GM18867 (cell line): ENCODE results near the gene SP3.

ENCODE experiments used
- ATAC-seq: cut with Tn5 transposase; IDR thresholded peaks from one replicate; pipeline ENCODE4 v1.9.1; 2021; ENCODE audit warnings: mild to moderate bottlenecking, moderate library complexity; ENCODE audit not compliant: unreplicated experiment

Gene SP3

DNA sequence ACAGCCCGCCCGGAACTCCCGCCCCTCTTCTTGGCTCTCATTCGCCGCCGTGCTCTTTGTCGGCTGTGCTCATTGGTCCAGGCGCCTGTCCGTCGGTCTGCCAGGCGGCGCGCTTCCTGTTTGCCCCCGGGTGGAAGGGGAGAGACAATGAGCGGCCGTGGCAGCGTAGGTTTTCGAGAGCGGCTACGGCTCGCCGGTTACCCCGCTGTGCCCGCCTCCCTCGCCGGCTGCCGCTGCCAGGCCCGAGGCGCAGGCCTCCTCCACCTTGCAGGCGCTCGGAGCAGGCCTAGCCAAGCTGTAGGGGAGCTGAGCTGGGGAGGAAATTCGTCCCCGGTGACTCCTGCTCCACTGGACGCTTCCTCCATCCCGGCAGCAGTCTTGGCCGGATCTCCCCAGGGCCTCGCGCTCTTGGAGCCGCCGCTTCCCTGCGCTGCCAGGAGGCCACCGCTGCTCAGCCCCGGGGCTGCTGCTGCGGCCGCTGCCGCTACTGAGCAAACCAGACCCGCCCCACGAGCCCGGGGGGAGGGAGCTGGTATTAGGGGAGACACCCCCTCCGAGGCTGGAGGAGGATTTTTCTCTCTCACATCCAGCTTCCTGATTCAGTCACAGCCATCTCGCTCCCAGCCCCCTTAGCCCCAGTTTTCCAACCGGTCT lies at the start of gene SP3:
Gene SP3 (minus strand): TSS at position 2 of the 654 bp plus-strand sequence. CDS start 202 bp downstream, outside the sequence.
- ATAC-seq: peak; percentile 71

- ATAC-seq: no peak
Observed at GRCh38 chr2:174014699-174015070, 49.5 kb upstream of the SP3 start.

DNA sequence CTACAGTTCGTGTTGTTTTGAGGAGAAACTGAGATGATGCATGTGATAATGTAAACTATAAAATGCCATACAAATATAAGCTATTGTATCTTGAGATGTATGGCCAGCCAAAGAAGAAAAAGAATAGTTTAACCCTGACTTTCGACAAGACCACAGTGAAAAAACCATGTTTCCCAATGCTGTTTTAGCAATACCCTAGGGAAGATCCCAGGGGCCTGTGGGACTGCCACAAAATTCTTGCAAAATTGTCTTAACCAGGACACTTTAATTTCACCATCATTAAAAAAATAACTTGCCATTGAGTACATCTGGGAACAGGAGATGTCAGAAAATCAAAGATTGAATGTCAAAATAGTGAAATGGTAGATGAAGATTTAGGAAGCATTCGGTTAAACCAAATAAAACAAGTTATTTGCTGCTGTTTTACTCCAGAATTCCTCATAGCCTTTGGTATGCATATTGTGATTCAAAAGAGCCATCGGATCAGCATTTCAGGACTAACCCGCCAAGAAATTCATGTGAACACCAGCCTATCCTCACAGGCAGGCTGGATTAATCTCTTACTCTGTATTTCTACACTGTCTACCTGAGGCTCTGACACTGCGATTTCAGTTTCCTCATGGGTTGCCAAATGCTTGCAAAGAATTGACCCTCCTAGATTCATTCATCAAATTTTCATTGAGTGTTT lies 49.0 kb upstream of the SP3 start:
- ATAC-seq: no peak

DNA sequence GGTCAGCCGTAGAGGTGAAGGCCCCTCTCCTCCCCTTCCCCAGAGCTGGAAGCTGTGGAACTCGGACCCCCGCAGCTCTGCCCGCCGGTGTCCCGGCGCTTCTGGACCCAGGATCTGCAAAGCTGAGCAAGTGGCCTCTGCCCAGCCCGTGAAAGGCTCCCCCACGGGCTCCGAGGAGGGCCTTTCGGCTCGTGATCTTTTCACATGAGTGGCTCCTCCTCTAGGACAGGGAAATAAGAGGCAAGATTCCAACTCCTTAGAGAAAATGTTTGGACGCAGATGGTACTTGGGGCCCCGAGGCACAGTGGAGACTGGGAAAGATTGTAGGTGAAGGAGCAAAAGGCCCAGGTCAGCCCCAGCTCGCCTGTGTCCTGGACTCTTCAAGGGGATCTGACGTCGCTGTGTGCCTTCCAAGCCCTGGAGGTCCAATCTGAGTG lies 48.2 kb upstream of the SP3 start:
- no peak for ATAC-seq

DNA sequence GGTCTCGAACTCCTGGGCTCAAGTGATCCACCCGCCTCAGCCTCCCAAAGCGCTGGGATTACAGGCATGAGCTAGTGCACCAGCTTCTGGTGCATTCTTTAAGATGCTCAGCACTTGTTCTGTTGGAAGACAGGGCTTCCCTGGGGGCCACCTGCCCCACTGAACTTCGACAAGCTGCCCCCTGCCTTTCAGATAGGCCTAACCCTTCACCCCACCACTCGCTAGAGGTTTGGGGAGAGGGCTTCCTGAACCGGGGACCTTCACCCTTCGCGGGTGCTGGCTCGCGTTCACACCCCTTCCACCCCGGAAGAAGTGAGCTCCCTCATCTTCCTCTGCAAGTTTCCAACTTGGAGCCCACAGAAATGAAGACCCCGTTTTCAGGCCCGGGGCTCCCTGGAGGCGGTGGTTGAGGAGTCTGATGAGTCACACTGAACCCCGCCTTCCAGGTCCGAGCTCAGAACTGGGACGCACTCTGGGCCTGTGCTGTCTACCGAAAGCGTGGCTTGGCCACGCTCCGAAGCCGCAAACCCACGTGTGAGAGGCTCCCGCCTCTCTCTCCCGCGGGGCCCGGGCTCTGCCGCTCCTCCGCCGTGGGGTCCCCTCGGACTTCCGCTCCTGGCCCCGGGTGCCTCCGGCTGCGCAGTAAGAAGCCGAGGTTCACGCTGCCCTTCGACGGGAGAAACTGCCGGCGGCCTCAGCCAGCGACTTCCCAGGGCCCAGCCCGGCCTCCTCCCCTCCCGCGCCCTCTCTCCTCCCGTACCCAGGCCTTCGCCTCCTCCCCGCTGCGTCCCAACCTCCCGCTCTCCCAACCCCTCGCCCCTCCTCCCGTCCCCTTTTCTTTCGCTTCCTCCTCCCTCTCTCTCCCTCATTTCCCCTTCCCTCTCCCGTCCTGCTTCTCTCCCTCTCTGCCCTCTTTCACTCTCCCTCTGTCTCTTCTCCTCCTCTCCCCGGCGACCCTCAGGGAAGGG lies 47.5 kb upstream of the SP3 start:
- no peak for ATAC-seq

- no peak for ATAC-seq
Observed at GRCh38 chr2:174011796-174012195, 46.6 kb upstream of the SP3 start.

DNA sequence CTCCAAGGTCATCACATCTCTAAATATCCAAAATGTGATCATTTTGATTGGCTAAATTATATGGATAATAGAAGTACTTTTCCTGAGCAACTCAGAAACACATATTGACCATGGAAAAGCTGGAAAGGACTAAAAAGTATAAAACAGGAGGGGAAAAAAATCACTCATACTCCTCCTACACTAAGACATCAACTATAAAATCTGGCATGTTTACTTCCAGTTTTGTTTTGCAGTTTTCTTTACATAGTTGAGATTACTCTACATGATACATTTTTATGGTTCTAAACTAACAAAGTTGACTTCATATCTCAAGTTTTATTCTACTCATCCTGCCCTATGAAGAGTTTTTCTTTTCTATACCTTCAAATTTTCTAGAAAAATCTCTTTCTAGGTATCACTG lies 46.0 kb upstream of the SP3 start:
- ATAC-seq: no peak

DNA sequence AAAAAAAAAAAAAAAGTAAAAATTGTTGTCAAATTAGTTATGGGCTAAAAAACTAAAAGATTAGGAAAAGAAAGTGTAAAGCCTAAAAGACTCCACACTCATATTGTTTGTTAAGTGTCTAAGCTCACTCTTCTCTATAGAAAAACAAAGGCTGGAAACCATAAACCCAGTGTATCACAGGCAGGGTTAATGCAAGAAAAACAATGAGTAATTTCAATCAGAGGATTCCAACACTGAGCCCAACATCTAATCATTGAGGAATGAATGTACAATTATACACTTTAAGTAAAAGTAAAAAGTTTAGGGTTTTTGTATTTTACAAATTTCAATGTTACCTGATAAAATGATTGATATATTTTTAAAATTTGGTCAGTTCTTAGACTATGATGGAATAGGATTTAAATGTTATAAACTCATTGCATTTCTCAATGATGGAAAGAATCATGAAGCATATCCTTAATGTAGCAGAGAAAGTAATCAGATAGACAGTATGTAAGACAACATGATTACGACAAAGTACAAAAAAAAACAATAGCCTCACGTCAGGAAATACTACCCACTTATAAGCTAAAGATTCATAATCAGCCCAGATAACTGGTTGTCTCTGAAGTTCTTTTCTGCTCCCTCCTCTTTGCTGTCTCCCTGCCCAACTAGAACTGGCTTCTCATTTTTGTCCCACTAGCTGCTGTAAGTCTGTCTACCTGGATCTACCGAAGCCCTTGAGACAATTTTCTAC lies 44.5 kb upstream of the SP3 start:
- ATAC-seq: no peak

DNA sequence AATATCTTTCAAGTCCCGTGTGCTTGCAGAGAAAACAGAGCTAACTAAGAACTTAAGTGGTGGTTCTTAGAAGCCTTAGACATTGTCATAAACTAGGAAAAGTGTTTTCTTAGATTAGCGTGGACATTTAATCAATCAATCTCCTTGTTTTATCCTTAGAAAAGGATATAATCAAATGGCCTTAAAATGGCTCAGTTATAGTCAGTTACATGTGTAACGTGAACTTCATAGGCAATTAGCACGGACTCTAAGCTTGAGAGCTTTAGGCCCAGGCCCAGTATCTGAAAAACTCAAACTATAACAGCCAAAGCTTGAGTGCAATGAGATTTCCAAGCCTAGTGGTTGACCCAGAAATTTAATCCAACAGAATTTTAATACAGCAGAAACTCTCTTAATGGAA lies 43.5 kb upstream of the SP3 start:
- no peak for ATAC-seq

DNA sequence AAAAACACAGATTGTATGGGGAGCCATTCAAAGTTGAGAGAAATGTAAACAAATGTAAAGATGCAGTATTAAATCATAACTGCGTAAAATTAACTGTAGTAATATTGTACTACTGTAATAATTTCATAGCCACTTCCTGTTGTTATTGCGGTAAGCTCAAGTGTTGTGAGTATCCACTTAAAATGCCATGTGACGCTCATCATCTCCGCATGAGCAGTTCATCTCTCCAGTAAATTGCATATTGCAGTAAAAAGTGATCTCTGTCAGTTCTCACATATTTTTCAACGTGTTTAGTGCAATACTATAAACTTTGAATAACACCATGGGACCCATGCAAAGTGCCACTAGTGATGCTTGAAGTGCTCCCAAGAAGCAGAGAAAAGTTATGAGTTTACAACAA lies 41.8 kb upstream of the SP3 start:
- ATAC-seq: no peak

GRCh38 chr2:174005801-174006419 lies 40.7 kb upstream of the SP3 start:
- ATAC-seq: no peak

DNA sequence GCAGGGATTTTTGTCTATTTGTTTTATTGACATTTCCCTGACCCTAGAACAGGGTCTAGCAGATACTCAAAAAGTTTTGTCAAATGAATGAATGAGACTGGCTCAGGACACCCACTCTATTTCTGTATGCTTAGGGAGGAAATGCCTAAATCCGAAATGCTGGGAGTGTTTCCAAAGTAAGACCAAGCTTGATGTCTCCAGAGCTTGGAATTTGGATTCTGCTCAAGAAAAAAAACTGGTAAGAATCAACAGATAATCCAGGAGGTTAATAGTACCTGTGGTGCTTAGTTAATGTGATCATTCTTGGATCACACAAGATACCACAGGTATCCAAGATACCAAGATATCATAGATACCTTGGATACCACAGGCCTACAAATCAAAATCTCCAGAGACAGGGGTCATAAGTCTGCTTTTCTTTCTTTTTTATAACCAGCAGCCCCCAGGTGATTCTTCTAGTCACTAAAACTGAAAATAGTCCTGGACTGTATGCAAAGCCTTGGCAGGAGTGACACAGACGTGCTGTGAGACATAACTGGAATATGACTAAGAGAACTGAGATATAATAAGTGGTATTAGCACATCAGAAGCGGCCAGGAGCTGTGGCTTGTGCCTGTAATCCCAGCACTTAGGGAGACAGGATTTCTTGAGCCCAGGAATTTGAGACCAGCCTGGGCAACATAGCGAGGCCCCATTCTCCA lies 39.9 kb upstream of the SP3 start:
- ATAC-seq: peak; percentile 62

DNA sequence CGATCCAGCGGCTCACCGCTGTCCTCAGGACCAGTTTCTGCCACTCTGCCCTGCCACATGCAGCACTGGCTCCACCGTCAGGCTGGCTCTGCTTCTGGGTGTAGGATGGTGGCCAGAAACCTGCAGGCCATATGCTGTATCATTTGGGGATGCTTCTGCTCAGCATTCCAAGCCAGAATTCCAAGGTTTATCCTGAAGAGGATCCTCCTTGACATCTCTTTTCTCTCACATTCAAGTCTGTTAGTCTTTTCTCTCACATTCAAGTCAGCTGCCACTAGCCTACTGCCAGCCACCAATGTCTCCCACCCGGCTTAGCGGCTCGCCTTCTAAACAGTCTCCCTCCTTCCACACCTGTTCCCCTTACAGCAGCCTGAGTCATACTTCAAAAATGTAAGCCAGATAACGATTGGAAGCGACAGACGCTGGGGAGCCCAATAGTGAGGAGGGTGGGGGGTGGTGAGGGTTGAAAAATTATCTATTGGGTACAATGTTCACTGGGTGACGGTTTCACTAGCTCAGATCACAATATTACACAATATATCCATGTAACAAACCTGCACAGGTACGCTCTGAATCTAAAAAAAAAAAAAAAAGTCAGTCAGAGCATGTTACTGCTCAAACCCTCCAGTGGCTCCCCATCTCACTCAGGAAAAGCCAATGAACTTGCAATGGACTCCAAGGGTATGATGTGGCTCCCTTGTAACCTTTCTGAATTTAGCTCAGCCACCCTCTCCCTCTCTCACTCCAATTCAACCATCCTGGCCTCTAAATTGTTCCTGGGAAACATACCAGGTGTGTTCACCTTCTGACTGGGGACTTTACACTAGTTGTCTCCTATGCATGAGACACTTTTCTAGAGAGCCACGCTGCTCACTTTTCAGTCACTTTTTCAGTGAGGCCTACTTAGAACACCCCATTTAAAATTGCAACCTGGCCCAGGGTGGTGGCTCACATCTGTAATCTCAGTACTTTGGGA lies 38.8 kb upstream of the SP3 start:
- no peak for ATAC-seq

- no peak for ATAC-seq
Observed at GRCh38 chr2:174002679-174003078, 37.5 kb upstream of the SP3 start.

- ATAC-seq: no peak
Observed at GRCh38 chr2:174001107-174001506, 35.9 kb upstream of the SP3 start.

DNA sequence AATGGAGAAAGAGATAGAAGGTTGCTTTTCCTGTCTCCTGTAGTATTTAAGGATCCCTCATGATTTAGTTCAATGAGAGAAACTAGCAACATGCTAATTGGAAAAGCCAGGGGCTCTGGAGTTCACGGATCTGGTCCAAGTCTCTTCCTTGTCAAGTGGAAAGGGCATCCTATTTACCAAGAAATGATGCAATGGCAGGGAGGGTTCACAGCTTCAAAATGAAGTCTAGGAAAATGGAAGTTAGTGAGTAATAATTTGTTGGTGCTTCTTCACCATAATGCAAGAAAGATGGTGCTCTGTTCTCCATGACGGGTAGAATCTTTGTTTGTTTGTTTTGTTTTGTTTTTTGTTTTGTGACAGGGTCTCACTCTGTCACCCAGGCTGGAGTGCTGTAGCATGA lies 34.6 kb upstream of the SP3 start:
- ATAC-seq: no peak

- ATAC-seq: no peak
Observed at GRCh38 chr2:173999272-173999671, 34.1 kb upstream of the SP3 start.

GRCh38 chr2:173998386-173998785 lies 33.2 kb upstream of the SP3 start:
- no peak for ATAC-seq

DNA sequence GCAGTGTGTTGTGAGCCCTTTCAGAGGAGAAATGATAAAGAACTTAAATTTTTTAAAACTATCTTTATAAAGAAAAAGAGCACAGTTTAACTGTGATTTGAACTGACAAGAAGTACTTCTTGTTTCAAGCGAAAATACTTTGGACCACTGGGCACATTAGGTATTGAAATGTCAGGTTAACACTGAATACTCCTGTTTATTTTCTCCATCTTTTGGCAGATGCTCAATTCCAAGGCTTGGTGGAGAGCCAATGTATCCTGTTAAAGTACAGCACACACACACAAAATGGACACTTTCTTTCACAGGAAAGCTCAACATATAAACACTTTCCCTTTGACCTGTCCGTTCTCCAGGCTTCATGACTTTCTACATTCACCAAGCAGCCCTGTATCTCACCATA lies 32.6 kb upstream of the SP3 start:
- ATAC-seq: no peak
